Measurements from ENCODE around the gene ABLIM2.

GRCh38 chr4:8148159-8148558 lies 10.5 kb downstream of the ABLIM2 start:
- no peak for TF ChIP-seq POLR2AphosphoS5 (IDR thresholded peaks at IDR 0.05)
- no peak for TF ChIP-seq REST (IDR thresholded peaks at IDR 0.05; ENCODE audit: borderline replicate concordance)
- TF ChIP-seq, protein P1, sequence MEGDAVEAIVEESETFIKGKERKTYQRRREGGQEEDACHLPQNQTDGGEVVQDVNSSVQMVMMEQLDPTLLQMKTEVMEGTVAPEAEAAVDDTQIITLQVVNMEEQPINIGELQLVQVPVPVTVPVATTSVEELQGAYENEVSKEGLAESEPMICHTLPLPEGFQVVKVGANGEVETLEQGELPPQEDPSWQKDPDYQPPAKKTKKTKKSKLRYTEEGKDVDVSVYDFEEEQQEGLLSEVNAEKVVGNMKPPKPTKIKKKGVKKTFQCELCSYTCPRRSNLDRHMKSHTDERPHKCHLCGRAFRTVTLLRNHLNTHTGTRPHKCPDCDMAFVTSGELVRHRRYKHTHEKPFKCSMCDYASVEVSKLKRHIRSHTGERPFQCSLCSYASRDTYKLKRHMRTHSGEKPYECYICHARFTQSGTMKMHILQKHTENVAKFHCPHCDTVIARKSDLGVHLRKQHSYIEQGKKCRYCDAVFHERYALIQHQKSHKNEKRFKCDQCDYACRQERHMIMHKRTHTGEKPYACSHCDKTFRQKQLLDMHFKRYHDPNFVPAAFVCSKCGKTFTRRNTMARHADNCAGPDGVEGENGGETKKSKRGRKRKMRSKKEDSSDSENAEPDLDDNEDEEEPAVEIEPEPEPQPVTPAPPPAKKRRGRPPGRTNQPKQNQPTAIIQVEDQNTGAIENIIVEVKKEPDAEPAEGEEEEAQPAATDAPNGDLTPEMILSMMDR (IDR thresholded peaks at IDR 0.05; ENCODE audit: poor library complexity, severe bottlenecking) = no peak
- no peak for TF ChIP-seq EZH2 (IDR thresholded peaks at IDR 0.05; ENCODE audit: borderline replicate concordance, insufficient read depth, low read length, poor library complexity, severe bottlenecking)
- TF ChIP-seq TAF1 (IDR thresholded peaks at IDR 0.05; ENCODE audit: low read depth) = no peak
- TF ChIP-seq MXI1 (conservative IDR thresholded peaks at IDR 0.05; ENCODE audit: poor library complexity, severe bottlenecking) = no peak
- no peak for TF ChIP-seq SMC3 (conservative IDR thresholded peaks at IDR 0.05; ENCODE audit: poor library complexity)
- TF ChIP-seq EP300 (conservative IDR thresholded peaks at IDR 0.05; ENCODE audit: poor library complexity, severe bottlenecking) = no peak
- no peak for TF ChIP-seq RAD21 (conservative IDR thresholded peaks at IDR 0.05)

Data from neural cell (in vitro differentiated cells).